GM18502 (cell line): ENCODE results near the gene SGPL1.

Experiments used
- ATAC-seq: cut with Tn5 transposase; IDR thresholded peaks from one replicate; pipeline ENCODE4 v1.9.1; 2021; ENCODE audit warnings: mild to moderate bottlenecking; ENCODE audit not compliant: unreplicated experiment, poor library complexity

Gene SGPL1

GRCh38 chr10:70809011-70809611 is 6.6 kb upstream of the SGPL1 start:
- no peak for ATAC-seq

- ATAC-seq, result no peak
These were observed 6.0 kb upstream of the SGPL1 start for GRCh38 chr10:70809726-70810125.

- no peak for ATAC-seq
These were observed 4.8 kb upstream of the SGPL1 start for GRCh38 chr10:70810967-70811366.

GRCh38 chr10:70811881-70812280 is 3.9 kb upstream of the SGPL1 start:
- no peak for ATAC-seq

GRCh38 chr10:70812814-70813213 is 2.9 kb upstream of the SGPL1 start:
- ATAC-seq, result no peak

- ATAC-seq, result no peak
These were observed 1.6 kb upstream of the SGPL1 start for GRCh38 chr10:70814126-70814525.

GRCh38 chr10:70816220-70816894 is 609 bp downstream of the SGPL1 start:
- peak; percentile 43 for ATAC-seq

- no peak for ATAC-seq
These were observed 5.4 kb downstream of the SGPL1 start for GRCh38 chr10:70820976-70821750.

GRCh38 chr10:70822076-70822820 is 6.5 kb downstream of the SGPL1 start:
- no peak for ATAC-seq

GRCh38 chr10:70827086-70827757 is 11.5 kb downstream of the SGPL1 start:
- ATAC-seq, result no peak

GRCh38 chr10:70828923-70829322 is 13.2 kb downstream of the SGPL1 start:
- ATAC-seq, result no peak

GRCh38 chr10:70829543-70829942 is 13.8 kb downstream of the SGPL1 start:
- no peak for ATAC-seq

GRCh38 chr10:70830164-70830563 is 14.4 kb downstream of the SGPL1 start:
- ATAC-seq, result no peak

- ATAC-seq, result no peak
These were observed 16.5 kb downstream of the SGPL1 start for GRCh38 chr10:70832221-70832620.

GRCh38 chr10:70832852-70833528 is 17.2 kb downstream of the SGPL1 start:
- ATAC-seq, result no peak

GRCh38 chr10:70833601-70834000 is 17.9 kb downstream of the SGPL1 start:
- no peak for ATAC-seq

GRCh38 chr10:70834021-70834420 is 18.3 kb downstream of the SGPL1 start:
- ATAC-seq, result no peak

GRCh38 chr10:70834441-70835151 is 18.8 kb downstream of the SGPL1 start:
- ATAC-seq, result no peak

- ATAC-seq, result no peak
These were observed 20.6 kb downstream of the SGPL1 start for GRCh38 chr10:70836319-70836718.
